Activated T-cell treated with anti-CD3 and anti-CD28 coated beads, Interleukin-2, amount 50 U/mL, for 24 hours (primary cell): Measurements from ENCODE around the gene AKAIN1.

Experiments
- DNase-seq: peaks from one replicate; pipeline ENCODE4 v3.0.0-alpha.2; 2020
- H3K27ac Mint-ChIP-seq: 2 replicates; pipeline ENCODE4 v1.8.0; 2020; ENCODE audit warnings: mild to moderate bottlenecking, mixed read lengths
- H3K27me3 Mint-ChIP-seq: 2 replicates; pipeline ENCODE4 v1.8.0; 2020; ENCODE audit warnings: mixed read lengths
- H3K36me3 Mint-ChIP-seq: 2 replicates; pipeline ENCODE4 v1.8.0; 2020; ENCODE audit warnings: low read depth, mixed read lengths
- H3K4me1 Mint-ChIP-seq: 2 replicates; pipeline ENCODE4 v1.8.0; 2020; ENCODE audit warnings: low read depth, mixed read lengths
- H3K4me3 Mint-ChIP-seq: 2 replicates; pipeline ENCODE4 v1.8.0; 2020; ENCODE audit warnings: mild to moderate bottlenecking, moderate library complexity, mixed read lengths
- H3K9me3 Mint-ChIP-seq: 2 replicates; pipeline ENCODE4 v1.8.0; 2020; ENCODE audit warnings: mixed read lengths

AKAIN1 gene

GRCh38 chr18:5093902-5094301 is 103.2 kb downstream of the AKAIN1 start:
- no peak overlapping the region for H3K27ac Mint-ChIP-seq
- no peaks in the 10 kb centered on the region for H3K36me3 Mint-ChIP-seq
- no peak overlapping the region for H3K4me3 Mint-ChIP-seq
- no peaks in the 10 kb centered on the region for H3K27me3 Mint-ChIP-seq
- no peak for DNase-seq
- peaks cover 17% of the 10 kb centered on the region for H3K9me3 Mint-ChIP-seq
- H3K4me1 Mint-ChIP-seq = peaks cover 3% of the 10 kb centered on the region
